ENCODE measurements around the gene NOS1AP. TPM values are rescaled to one million over a fixed set of nuclear protein-coding genes. Genes with fewer than 3 reads are reported as not detected.

Gene NOS1AP
- total and polyA plus RNA-seq, 9 of the 15 experiments (the other 6 are each of a cell fraction or from before 2014, with no cell fraction given): 0.07 to 1.5 (median 0.22) TPM

GRCh38 chr1:162169031-162169790 lies 99.7 kb downstream of the NOS1AP start:
- BruUV-seq (replicated peaks): no TSS peak
- POLR2A ChIA-PET: interaction anchor here (0.6 to 1.8 kb wide), 4 partner anchors 10 to 1040 kb away, joined by 3 to 5 read pairs (median 3); no protein-coding TSS in a partner anchor
- Histone ChIP-seq H3K27ac (ENCODE audit: extremely low read depth, low read depth, low read length) (no peak overlapping the region), H3K79me2 (ENCODE audit: control insufficient read depth, insufficient read depth, low read length) (no peaks in the 10 kb centered on the region), H3K9me1 (ENCODE audit: control insufficient read depth, insufficient read depth, low read length) (peaks cover 4% of the 10 kb centered on the region), H3K9me3 (replicated peaks; ENCODE audit: control insufficient read depth, insufficient read depth, low read depth, low read length) (no peaks in the 10 kb centered on the region), H3K4me2 (ENCODE audit: insufficient read depth, low read length) (no peak overlapping the region), H4K20me1 (replicated peaks; ENCODE audit: control insufficient read depth, insufficient read depth, low read length) (0 out of 2 replicates have a peak, but pooled peaks cover 8% of the 10 kb centered on the region), H2AFZ (ENCODE audit: low read depth, low read length) (no peak overlapping the region), H3K9ac (ENCODE audit: insufficient read depth in 1 of 2, low read depth in 2 of 2, low read length in 2 of 2) (no peak overlapping the region), H3K36me3 (ENCODE audit: control insufficient read depth, insufficient read depth, low read length) (no peaks in the 10 kb centered on the region), H3K27me3 (ENCODE audit: control insufficient read depth in 2 of 2, insufficient read depth in 2 of 2, low read length in 2 of 2) (peaks cover 21 to 29% of the 10 kb centered on the region in 2 experiments), H3K4me1 (replicated peaks in 1 of 2; ENCODE audit: control insufficient read depth in 2 of 2, insufficient read depth in 2 of 2, low read length in 2 of 2) (no peaks in the 10 kb centered on the region), H3K4me3 (no peak overlapping the region)
- ATAC-seq (no peak), FAIRE-seq (no peak), DNase-seq (ENCODE audit: extremely low read depth in 1 of 4, low spot score in 3 of 4) (no peak)
- in situ Hi-C loops (cut with MboI): no loop called here
- intact Hi-C loops (cut with micrococcal nuclease): no loop called here
- CTCF ChIA-PET (ENCODE audit: low intra/inter-chr PET ratio): interaction anchor here (0.6 kb wide), 1 partner anchor 297 kb away, joined by 3 read pairs; no protein-coding TSS in a partner anchor
- TF ChIP-seq AFF1 (IDR thresholded peaks at IDR 0.05; ENCODE audit: low read depth in 1 of 2, partially characterized antibody in 2 of 2): no peak
- no peak for TF ChIP-seq PHTF2 (CRISPR knock-in tag; IDR thresholded peaks at IDR 0.05)
- TF ChIP-seq KDM1A (IDR thresholded peaks at IDR 0.05): no peak
- TF ChIP-seq ZNF766 (CRISPR knock-in tag; conservative IDR thresholded peaks at IDR 0.05): no peak
- TF ChIP-seq, protein P1, sequence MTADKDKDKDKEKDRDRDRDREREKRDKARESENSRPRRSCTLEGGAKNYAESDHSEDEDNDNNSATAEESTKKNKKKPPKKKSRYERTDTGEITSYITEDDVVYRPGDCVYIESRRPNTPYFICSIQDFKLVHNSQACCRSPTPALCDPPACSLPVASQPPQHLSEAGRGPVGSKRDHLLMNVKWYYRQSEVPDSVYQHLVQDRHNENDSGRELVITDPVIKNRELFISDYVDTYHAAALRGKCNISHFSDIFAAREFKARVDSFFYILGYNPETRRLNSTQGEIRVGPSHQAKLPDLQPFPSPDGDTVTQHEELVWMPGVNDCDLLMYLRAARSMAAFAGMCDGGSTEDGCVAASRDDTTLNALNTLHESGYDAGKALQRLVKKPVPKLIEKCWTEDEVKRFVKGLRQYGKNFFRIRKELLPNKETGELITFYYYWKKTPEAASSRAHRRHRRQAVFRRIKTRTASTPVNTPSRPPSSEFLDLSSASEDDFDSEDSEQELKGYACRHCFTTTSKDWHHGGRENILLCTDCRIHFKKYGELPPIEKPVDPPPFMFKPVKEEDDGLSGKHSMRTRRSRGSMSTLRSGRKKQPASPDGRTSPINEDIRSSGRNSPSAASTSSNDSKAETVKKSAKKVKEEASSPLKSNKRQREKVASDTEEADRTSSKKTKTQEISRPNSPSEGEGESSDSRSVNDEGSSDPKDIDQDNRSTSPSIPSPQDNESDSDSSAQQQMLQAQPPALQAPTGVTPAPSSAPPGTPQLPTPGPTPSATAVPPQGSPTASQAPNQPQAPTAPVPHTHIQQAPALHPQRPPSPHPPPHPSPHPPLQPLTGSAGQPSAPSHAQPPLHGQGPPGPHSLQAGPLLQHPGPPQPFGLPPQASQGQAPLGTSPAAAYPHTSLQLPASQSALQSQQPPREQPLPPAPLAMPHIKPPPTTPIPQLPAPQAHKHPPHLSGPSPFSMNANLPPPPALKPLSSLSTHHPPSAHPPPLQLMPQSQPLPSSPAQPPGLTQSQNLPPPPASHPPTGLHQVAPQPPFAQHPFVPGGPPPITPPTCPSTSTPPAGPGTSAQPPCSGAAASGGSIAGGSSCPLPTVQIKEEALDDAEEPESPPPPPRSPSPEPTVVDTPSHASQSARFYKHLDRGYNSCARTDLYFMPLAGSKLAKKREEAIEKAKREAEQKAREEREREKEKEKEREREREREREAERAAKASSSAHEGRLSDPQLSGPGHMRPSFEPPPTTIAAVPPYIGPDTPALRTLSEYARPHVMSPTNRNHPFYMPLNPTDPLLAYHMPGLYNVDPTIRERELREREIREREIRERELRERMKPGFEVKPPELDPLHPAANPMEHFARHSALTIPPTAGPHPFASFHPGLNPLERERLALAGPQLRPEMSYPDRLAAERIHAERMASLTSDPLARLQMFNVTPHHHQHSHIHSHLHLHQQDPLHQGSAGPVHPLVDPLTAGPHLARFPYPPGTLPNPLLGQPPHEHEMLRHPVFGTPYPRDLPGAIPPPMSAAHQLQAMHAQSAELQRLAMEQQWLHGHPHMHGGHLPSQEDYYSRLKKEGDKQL (CRISPR knock-in tag; IDR thresholded peaks at IDR 0.05; ENCODE audit: borderline replicate concordance): no peak
- no peak for TF ChIP-seq CBX3 (IDR thresholded peaks at IDR 0.05; ENCODE audit: borderline replicate concordance in 1 of 2, low read length in 2 of 2)
- 2% methylated on average over 7 of the region's 7 CpGs for WGBS (ENCODE audit: insufficient coverage, low coverage, missing lambda C conversion rate)
